Bronchial epithelial cell (primary cell): ENCODE data around the gene DYSF. TPM values are rescaled to one million over a fixed set of nuclear protein-coding genes. Genes with fewer than 3 reads are reported as not detected.
A peak's percentile ranks its signal among the peaks of the same experiment; 100 is the strongest.

ENCODE experiments used
- DNase-seq: peaks from one replicate; pipeline ENCODE4 v3.0.0-alpha.2; 2010; ENCODE audit warnings: low read depth
- FAIRE-seq: peaks from 2 replicates; lab custom pipeline; 2011; peaks lifted over from hg19 to GRCh38; lab: Jason Lieb, UNC
- H3K27me3 ChIP-seq: 2 replicates; pipeline ENCODE4 v1.5.1; 2011; ENCODE audit warnings: low read length; ENCODE audit not compliant: control insufficient read depth, insufficient read depth
- H3K36me3 ChIP-seq: 2 replicates; pipeline ENCODE4 v1.5.1; 2011; ENCODE audit warnings: low read length; ENCODE audit not compliant: control insufficient read depth, insufficient read depth
- H3K4me3 ChIP-seq: 2 replicates; pipeline ENCODE4 v1.5.1; 2011; ENCODE audit warnings: mild to moderate bottlenecking, low read depth, low read length, control low read depth
- total RNA-seq: library from RNA; depleted of rRNA; stranded (reverse); fragments of >200 nt; gene quantifications from 2 replicates; pipeline ENCODE4 v1.2.1, GENCODE V29; 2014
- TF ChIP-seq, protein P1 (sequence below): IDR thresholded peaks from 2 replicates; pipeline ENCODE4 v1.5.1; 2011; ENCODE audit warnings: mild to moderate bottlenecking, moderate library complexity, low read length, control low read depth, inconsistent platforms; ENCODE audit not compliant: insufficient read depth, severe bottlenecking

The DYSF gene
- total RNA-seq, 1 donor from 2014 or later: under 0.01 TPM

DNA sequence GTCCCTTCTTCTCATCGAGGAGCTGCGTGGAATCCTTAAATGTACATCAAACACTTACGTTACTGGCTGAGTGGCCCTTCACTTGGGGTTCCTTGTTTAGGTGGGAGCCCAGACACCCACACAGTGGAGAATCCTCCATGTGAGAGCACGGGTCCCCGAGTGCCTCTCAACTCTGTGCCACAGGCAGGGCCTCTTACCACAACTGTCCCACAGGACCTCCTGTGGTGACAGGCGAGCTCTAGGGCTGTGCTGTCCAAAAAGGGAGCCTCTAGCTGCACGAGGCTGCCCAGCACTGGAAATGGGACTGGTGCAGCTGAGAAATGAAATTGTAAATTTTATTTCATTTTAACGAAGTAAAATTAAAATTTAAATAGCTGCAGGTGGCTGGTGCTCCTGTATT is 145.7 kb downstream of the DYSF start:
- DNase-seq (no peak), FAIRE-seq (no peak)
- TF ChIP-seq, protein P1, sequence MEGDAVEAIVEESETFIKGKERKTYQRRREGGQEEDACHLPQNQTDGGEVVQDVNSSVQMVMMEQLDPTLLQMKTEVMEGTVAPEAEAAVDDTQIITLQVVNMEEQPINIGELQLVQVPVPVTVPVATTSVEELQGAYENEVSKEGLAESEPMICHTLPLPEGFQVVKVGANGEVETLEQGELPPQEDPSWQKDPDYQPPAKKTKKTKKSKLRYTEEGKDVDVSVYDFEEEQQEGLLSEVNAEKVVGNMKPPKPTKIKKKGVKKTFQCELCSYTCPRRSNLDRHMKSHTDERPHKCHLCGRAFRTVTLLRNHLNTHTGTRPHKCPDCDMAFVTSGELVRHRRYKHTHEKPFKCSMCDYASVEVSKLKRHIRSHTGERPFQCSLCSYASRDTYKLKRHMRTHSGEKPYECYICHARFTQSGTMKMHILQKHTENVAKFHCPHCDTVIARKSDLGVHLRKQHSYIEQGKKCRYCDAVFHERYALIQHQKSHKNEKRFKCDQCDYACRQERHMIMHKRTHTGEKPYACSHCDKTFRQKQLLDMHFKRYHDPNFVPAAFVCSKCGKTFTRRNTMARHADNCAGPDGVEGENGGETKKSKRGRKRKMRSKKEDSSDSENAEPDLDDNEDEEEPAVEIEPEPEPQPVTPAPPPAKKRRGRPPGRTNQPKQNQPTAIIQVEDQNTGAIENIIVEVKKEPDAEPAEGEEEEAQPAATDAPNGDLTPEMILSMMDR: no peak
- H3K27me3 ChIP-seq: peaks cover 5% of the 10 kb centered on the region
- no peaks in the 10 kb centered on the region for H3K36me3 ChIP-seq
- no peak overlapping the region for H3K4me3 ChIP-seq

DNA sequence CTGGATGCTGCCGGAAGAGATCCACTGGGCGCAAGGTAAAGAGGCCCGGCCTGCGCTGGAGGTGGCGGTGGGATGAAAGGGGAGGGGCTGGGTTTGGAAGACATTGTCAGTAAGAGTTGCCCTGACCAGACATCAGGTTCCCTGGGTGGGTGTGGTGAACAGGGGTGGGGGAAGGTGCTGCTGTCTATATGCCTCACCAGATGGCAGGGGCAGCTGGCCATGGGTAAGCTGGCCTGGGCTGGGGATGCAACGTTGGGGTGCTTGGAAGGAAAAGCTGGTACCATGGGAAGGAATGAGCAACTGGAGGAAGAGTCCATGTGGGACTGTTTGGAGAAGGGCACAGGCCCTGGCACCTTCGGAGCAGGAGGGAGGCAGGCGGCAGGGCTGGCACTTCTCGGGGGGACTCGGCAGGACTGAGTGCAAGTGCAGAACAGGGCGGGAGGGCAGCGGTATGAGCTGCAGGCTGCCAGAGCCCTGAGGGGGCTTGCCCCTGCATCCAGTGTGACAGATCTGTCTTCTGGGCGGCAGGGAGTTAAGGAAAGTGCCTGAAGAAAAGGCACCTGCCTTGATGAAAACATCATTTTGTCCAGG is 146.4 kb downstream of the DYSF start:
- TF ChIP-seq, protein P1: no peak
- no peak overlapping the region for H3K4me3 ChIP-seq
- peaks cover 9% of the 10 kb centered on the region for H3K27me3 ChIP-seq
- FAIRE-seq: no peak
- H3K36me3 ChIP-seq: no peaks in the 10 kb centered on the region
- no peak for DNase-seq

- DNase-seq (no peak), FAIRE-seq (no peak)
- TF ChIP-seq, protein P1: no peak
- H3K36me3 ChIP-seq: no peaks in the 10 kb centered on the region
- no peak overlapping the region for H3K4me3 ChIP-seq
- peaks cover 9% of the 10 kb centered on the region for H3K27me3 ChIP-seq
Measured at GRCh38 chr2:71600555-71600954, 147.2 kb downstream of the DYSF start.

GRCh38 chr2:71601136-71602114 is 148.1 kb downstream of the DYSF start:
- DNase-seq (no peak), FAIRE-seq (peak; percentile 18)
- no peaks in the 10 kb centered on the region for H3K36me3 ChIP-seq
- H3K27me3 ChIP-seq: peaks cover 9% of the 10 kb centered on the region
- no peak overlapping the region for H3K4me3 ChIP-seq
- TF ChIP-seq, protein P1: no peak

DNA sequence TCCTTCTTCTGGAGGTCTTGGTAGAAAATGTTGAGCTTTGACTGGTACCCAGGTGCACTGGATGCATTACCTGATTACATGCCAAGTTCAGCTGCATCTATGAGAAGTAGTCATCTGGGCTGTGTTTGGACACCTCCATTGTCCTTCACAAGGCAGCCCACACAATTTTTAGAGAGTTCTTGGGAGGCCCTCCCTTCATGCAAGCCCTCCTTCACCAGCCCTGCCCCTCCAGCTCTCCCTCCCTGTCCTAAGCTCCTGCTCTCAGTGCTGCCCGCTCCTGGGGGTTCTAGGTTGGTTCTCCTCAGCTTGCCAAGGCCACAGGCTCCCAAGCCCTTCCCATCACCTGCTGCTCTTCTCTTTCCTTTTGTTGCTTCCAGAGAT is 148.7 kb downstream of the DYSF start:
- Histone ChIP-seq H3K27me3 (peaks cover 7% of the 10 kb centered on the region), H3K4me3 (no peak overlapping the region), H3K36me3 (no peaks in the 10 kb centered on the region)
- FAIRE-seq: peak; percentile 18
- TF ChIP-seq, protein P1: no peak
- no peak for DNase-seq
